GM18507 (cell line): Measurements from ENCODE around the gene FAM156B.
"Not testable (repeated sequence)": the region's sequence is repeated elsewhere in the genome, so short reads cannot be mapped to it uniquely, and the experiment has no call there.

Source experiments
- DNase-seq: peaks from one replicate; pipeline ENCODE4 v3.0.0; 2011; ENCODE audit warnings: low read depth; ENCODE audit not compliant: insufficient read length; ENCODE audit errors: extremely low spot score
- FAIRE-seq: peaks from 2 replicates; lab custom pipeline; 2011; peaks lifted over from hg19 to GRCh38; lab: Jason Lieb, UNC

FAM156B gene

DNA sequence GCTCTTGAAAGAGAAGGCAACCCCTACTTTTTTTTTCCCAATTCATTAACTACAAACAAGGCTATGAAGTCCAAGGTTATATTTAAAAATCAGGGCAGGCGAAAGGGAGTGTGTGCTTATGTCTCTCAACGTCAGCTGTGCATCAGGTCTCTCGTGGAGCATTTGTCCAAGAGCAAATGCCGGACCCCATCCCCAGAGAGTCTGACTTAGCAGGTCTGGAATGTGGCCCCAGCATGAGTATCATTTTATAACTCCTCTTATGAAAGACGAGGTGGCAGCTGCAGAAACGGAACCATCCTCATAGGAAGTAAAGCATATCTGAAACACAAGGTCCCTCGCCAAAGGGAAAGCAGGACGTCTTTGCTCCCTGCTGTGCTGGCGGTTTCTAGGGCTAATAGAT is 16.6 kb downstream of the FAM156B start:
- FAIRE-seq, DNase-seq: not testable (repeated sequence)

DNA sequence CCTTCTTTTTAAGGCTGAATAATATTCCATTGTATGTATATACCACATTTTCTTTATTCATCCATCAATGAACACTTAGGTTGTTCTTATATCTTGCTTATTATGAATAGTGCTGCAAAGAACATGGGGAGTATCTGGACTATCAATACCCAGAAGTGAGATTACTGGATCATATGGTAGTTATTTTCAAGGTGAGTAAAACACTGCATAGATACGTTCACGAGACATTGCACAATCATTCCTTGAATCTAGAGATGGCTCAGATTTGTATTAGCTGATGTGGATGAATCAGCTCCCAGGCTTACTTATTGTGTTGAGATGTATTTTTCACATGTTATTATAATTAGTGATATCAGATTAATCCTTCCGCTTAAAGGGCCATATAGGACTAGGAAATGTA is 17.6 kb downstream of the FAM156B start:
- peak; percentile 36 for FAIRE-seq
- not testable (repeated sequence) for DNase-seq

DNA sequence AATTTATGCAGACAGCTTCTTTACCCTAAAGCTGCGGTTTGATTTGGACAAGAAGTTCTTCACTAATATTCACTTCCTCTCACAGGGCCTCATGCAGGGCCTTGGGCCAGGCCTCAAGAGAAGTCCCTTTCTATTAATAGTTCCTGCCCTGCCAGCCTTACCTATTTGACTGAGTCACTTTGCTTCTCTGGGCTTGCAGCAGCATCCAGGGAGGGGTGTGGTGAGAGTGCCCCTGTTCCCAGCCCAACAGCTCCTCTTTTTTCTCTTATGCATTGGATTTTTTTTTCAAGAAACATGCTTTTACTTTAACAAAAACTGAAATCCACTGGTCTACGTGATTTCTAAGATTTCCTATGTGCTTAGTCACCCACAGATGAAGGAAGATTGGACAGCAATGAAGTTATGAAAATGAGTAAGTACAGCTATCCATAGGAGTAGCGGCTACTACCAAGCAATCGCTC is 26.7 kb downstream of the FAM156B start:
- FAIRE-seq (peak; percentile 96), DNase-seq (no peak)

DNA sequence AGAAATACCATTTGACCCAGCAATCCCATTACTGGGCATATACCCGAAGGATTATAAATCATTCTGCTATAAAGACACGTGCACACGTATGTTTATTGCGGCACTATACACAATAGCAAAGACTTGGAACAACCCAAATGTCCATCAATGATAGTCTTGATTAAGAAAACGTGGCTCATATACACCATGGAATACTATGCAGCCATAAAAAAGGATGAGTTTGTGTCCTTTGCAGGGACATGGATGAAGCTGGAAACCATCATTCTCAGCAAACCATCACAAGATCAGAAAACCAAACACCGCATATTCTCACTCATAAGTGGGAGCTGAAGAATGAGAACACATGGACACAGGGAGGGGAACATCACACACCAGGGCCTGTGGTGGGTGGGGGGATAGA is 33.1 kb downstream of the FAM156B start:
- not testable (repeated sequence) for DNase-seq, FAIRE-seq

GRCh38 chrX:52933213-52933612 is 36.1 kb downstream of the FAM156B start:
- no peak for FAIRE-seq
- DNase-seq, result no peak

- FAIRE-seq (no peak), DNase-seq (no peak)
Observed at GRCh38 chrX:52933976-52934703, 37.0 kb downstream of the FAM156B start.

DNA sequence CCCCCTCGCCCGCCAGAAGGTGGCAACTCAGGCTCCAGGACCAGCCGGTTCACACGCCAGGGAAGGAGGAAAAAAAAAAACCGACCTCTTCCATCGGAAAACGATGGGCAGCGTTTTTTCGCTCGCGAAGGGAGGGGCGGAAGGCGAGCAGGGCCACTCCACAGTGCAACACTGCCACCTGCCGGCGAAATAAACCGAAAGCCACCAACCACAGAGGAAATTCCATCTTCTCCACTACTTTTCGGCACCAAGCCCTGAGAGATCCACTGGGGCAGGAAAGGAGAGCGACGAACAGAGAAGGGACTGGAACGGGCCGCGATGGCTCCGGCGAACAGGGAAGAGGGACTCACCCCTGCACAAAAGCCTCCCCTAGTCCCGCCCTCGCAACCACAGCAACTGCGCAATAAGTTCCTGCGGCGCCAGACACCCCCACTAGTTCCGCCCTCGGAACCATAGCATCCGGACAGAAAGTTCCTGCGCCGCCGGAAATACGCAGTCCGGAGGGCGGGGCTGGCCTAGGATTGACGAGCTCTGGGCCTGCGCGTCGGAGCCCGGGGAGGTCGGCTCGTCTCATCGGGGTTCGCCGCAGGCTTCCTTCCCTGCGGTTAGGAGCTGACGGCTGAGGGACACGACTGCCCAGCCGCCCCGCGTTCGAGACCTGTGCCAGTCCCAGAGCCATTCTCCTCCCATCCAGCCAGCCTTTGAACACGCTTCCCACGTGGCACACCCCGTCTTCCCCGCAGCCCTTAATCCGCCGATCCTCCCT is 37.8 kb downstream of the FAM156B start:
- peak; percentile 56 for DNase-seq
- FAIRE-seq, result peak; percentile 84

DNA sequence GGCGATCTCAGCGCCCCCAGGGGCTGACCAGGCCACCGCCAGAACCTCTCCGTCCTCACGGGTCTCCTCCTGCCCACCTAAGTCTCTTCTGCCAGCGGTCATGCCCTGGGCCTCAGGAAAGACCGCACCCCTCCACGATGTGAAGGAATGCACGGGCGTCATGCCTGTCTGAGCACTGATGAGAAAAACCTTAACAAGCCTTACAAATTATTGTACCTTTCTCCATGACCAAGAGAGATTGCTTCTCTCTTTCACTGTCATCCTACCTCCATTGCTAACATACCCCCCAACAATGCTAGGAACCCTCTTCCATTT is 38.3 kb downstream of the FAM156B start:
- DNase-seq, FAIRE-seq: not testable (repeated sequence)

DNA sequence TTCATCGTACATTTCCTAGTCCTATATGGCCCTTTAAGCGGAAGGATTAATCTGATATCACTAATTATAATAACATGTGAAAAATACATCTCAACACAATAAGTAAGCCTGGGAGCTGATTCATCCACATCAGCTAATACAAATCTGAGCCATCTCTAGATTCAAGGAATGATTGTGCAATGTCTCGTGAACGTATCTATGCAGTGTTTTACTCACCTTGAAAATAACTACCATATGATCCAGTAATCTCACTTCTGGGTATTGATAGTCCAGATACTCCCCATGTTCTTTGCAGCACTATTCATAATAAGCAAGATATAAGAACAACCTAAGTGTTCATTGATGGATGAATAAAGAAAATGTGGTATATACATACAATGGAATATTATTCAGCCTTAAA is 43.6 kb downstream of the FAM156B start:
- DNase-seq, FAIRE-seq: not testable (repeated sequence)

- FAIRE-seq, result not testable (repeated sequence)
Observed at GRCh38 chrX:52941728-52942127, 44.6 kb downstream of the FAM156B start.

GRCh38 chrX:52945838-52946494 is 48.8 kb downstream of the FAM156B start:
- FAIRE-seq, result peak; percentile 51
- DNase-seq, result not testable (repeated sequence)

More at GRCh38 chrX:52941728-52942127, 44.6 kb downstream of the FAM156B start:
- not testable (repeated sequence) for DNase-seq

DNA sequence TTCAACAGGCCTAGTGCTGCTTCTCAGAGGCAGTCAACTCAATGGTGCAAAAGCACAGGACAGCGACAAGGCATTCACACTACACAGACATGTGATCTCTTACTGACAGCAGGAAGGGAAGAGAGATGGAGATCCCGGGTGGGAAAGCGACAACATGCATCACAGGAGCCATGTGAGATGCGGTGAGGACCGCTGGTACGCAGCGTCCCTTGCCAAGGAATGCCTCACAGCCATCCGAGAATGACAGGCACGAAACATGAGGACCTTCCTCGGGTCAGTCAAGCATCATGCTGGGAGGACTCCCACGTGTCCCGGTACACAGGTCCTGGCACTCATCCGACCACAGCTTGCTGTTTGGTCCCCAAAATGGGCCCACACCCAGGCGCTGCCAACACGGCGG is 50.4 kb downstream of the FAM156B start:
- FAIRE-seq, result not testable (repeated sequence)

DNA sequence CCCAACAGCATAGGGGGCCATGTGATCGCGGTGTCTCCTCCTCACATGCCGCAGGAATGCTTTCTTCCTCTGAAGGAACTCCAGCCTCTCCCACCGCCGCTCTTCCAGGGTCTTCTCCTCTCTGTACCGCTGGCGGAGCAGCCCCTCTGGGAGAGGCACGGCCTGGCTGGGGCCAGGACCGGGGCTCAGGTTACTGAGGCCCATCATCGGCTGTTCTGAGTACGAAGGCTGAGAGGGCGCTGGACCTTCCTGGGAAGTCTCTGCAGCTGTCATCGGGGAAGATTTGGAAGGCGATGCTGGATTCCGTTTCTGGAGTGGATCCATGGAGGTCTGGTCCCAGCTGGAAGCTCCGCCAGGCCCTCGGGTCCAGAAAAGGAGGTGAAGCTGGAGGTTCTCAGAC is 51.1 kb downstream of the FAM156B start:
- FAIRE-seq, DNase-seq: not testable (repeated sequence)

More for the DNA sequence above, 50.4 kb downstream of the FAM156B start:
- not testable (repeated sequence) for DNase-seq

DNA sequence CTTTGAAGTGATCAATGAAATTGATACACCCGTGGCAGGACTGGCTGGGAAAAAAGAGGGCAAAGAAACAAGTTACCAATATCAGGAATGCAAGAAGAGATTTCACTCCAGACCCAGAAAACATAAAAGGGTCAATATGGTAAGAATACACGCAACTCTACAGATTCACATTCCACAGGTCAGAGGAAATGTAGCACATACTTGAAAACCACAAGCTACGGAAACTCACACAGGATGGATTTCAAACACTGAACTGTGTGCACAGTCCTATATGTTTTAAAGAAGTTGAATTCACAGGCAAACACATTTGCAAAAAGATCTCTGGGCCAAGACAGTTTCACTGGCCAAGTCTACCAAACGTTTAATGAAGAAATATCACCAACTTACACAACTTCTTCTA is 52.2 kb downstream of the FAM156B start:
- not testable (repeated sequence) for FAIRE-seq

GRCh38 chrX:52949884-52950283 is 52.8 kb downstream of the FAM156B start:
- DNase-seq, FAIRE-seq: not testable (repeated sequence)

More for the DNA sequence above, 52.2 kb downstream of the FAM156B start:
- not testable (repeated sequence) for DNase-seq
